Tibial nerve (tissue), 4 donors: ENCODE results near the gene CTNNA3.

Experiments used
- EP300 ChIP-seq, 2 donors: sonication (generic); formaldehyde crosslinking; IDR thresholded peaks; one replicate each; pipeline ENCODE4 v1.6.1; 2017; ENCODE audit warnings: antibody characterized with exemption in 2 of 2, mild to moderate bottlenecking in 1 of 2
- POLR2A ChIP-seq, 2 donors: fragments of 450-650 bp; IDR thresholded peaks; one replicate each; pipeline ENCODE4 v1.6.1; 2017; ENCODE audit warnings: antibody characterized with exemption in 2 of 2, mild to moderate bottlenecking in 2 of 2, moderate library complexity in 2 of 2
- TF ChIP-seq, protein P1 (sequence below), 5 experiments: fragments of 200-600 bp in 3 of 5; fragments of 450-650 bp in 2 of 5; sonication (generic) in 3 of 5; IDR thresholded peaks; one replicate each; pipeline ENCODE4 v1.5.1; 2016 to 2019; ENCODE audit warnings: antibody characterized with exemption in 5 of 5, mild to moderate bottlenecking in 3 of 5, moderate library complexity in 2 of 5

DNA sequence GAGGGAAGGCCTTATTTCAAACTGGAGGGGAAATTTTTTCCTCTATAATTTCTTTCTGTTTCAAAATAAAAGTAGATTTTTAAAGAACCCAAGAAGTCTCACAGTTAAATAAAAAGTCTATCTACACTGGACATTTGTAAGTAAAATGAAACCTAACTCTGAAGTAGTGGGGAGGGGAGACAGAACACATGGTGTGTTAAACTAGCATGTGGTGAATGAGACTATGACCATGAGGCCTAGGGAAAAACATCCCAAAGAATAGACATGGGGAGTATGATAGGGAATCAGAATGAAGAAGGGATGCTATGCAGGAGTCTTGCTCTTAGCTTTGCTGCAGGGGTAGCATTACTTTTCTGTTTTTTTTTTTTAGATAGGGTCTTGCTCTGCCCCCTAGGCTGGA, 1831.5 kb downstream of the CTNNA3 start:
- TF ChIP-seq, protein P1, sequence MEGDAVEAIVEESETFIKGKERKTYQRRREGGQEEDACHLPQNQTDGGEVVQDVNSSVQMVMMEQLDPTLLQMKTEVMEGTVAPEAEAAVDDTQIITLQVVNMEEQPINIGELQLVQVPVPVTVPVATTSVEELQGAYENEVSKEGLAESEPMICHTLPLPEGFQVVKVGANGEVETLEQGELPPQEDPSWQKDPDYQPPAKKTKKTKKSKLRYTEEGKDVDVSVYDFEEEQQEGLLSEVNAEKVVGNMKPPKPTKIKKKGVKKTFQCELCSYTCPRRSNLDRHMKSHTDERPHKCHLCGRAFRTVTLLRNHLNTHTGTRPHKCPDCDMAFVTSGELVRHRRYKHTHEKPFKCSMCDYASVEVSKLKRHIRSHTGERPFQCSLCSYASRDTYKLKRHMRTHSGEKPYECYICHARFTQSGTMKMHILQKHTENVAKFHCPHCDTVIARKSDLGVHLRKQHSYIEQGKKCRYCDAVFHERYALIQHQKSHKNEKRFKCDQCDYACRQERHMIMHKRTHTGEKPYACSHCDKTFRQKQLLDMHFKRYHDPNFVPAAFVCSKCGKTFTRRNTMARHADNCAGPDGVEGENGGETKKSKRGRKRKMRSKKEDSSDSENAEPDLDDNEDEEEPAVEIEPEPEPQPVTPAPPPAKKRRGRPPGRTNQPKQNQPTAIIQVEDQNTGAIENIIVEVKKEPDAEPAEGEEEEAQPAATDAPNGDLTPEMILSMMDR (IDR thresholded peaks at IDR 0.05), result no peak
- no peak for TF ChIP-seq POLR2A (IDR thresholded peaks at IDR 0.05)
- no peak for TF ChIP-seq EP300 (IDR thresholded peaks at IDR 0.05)
